ENCODE data around the gene VPREB3. TPM values are rescaled to one million over a fixed set of nuclear protein-coding genes. Genes with fewer than 3 reads are reported as not detected.

The VPREB3 gene
- total and polyA plus RNA-seq, 2 of the 8 experiments (the other 6 are each of a cell fraction or from before 2014, with no cell fraction given) = 0.52 to 4.6 TPM

DNA sequence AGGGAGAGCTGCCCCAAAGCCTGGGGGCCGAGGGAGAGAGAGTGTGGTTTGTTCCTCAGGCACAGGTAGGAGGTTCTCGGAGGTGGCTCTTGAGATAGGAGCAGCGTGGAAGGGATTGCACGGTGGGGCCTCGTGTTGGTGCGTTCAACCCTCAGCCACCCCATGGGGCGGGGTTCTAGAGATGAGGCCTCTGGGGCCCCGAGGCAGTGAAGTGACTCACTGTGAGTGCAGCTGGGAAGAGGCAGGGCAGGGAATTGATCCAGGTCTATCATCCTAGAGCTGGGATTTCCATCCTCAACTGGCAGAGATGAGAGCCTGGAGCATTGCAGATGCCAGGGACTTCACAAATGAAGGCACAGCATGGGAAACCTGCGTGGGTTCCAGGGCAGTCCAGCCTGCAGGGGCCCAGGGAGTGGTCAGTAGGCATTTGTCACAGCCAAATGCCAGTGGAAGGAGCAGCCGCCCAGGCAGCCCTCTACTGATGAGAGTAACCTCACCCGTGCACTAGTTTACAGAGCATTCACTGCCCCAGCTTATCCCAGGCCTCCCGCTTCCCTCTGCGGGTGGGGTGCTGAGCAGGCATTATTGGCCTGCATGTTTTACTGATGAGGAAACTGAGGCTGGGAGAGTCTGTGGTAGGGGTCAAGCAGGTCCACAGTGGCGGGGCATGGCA is 27.4 kb upstream of the VPREB3 start:
- H4K91ac ChIP-seq (replicated peaks; ENCODE audit: insufficient read length, low read length) = no peak overlapping the region
- H3K23me2 ChIP-seq (ENCODE audit: low read depth, low read length) = no peaks in the 10 kb centered on the region
- no peak overlapping the region for H3K56ac ChIP-seq (replicated peaks; ENCODE audit: insufficient read length, low read depth, low read length)
- peaks cover 0 to 10% (median 4%) of the 10 kb centered on the region in 4 experiments; a peak in 3 of 7 replicates for H3K4me1 ChIP-seq (replicated peaks in 1 of 4; ENCODE audit: control insufficient read depth in 3 of 4, insufficient read depth in 4 of 4, low read length in 3 of 4)
- H3K36me3 ChIP-seq (ENCODE audit: control insufficient read depth in 2 of 4, insufficient read depth in 4 of 4, low read length in 3 of 4) = no peaks in the 10 kb centered on the region
- FAIRE-seq (no peak), DNase-seq (ENCODE audit: low read depth in 1 of 2, low spot score in 2 of 2) (no peak)
- no peaks in the 10 kb centered on the region for H3K27me3 ChIP-seq (replicated peaks in 1 of 4; ENCODE audit: control insufficient read depth in 3 of 4, extremely low read depth in 1 of 4, insufficient read depth in 3 of 4, low read length in 3 of 4)
- no peaks in the 10 kb centered on the region for H3K9me3 ChIP-seq (ENCODE audit: insufficient read depth in 2 of 2, low read depth in 1 of 2, low read length in 1 of 2)
- H3K23ac ChIP-seq (ENCODE audit: insufficient read length) = no peak overlapping the region
- H2BK5ac ChIP-seq (ENCODE audit: low read depth, low read length) = no peak overlapping the region
- peak overlapping the region; percentile 51; the same call in 1 of the 2 replicates for H4K8ac ChIP-seq (ENCODE audit: extremely low read depth, insufficient read depth, low read length)
- no peak overlapping the region for H2AK5ac ChIP-seq (ENCODE audit: low read depth, low read length)
- H2AFZ ChIP-seq (ENCODE audit: low read length) = no peak overlapping the region
- H2BK120ac ChIP-seq (replicated peaks; ENCODE audit: low read depth, low read length) = no peak overlapping the region
- no peak overlapping the region for H3K9ac ChIP-seq (replicated peaks in 1 of 4; ENCODE audit: extremely low read depth in 1 of 4, low read depth in 3 of 4, low read length in 3 of 4)
- no peak overlapping the region for H2BK15ac ChIP-seq (ENCODE audit: low read length)
- no peaks in the 10 kb centered on the region; the same call in 1 of the 2 replicates for H3K79me1 ChIP-seq (ENCODE audit: low read depth, low read length)
- 91% methylated on average over 14 of the region's 14 CpGs; no CpG with 5 or more reads in 1 of the 2 experiments for WGBS, 2 experiments (ENCODE audit: extremely low coverage in 1 of 2, insufficient coverage in 1 of 2, insufficient read length in 1 of 2, insufficient replicate concordance in 2 of 2, low coverage in 1 of 2, low lambda C conversion rate in 2 of 2, missing lambda C conversion rate in 1 of 2)
- ChIA-PET POLR2A (ENCODE audit: partially characterized antibody) (interaction anchor here (1.5 to 2.0 kb wide), 2 partner anchors 8 to 113 kb away, joined by 3 to 5 read pairs; partner anchors contain the start of gene MMP11), CTCF (ENCODE audit: partially characterized antibody) (no interaction called here)
- H3K4me2 ChIP-seq (ENCODE audit: insufficient read depth in 1 of 2, low read depth in 2 of 2, low read length in 2 of 2) = no peak overlapping the region
- peaks cover 0 to 2% of the 10 kb centered on the region in 2 experiments for H4K20me1 ChIP-seq (replicated peaks in 1 of 2; ENCODE audit: control insufficient read depth in 1 of 2, insufficient read depth in 2 of 2, low read length in 2 of 2)
- no peak overlapping the region for H3K4me3 ChIP-seq (ENCODE audit: extremely low read depth in 1 of 4, insufficient read depth in 2 of 4, low read depth in 3 of 4, low read length in 4 of 4)
- H3K14ac ChIP-seq (ENCODE audit: insufficient read length) = no peak overlapping the region
- H2BK20ac ChIP-seq (ENCODE audit: low read length) = no peak overlapping the region
- no peak overlapping the region for H2BK12ac ChIP-seq (ENCODE audit: low read depth, low read length)
- no peak overlapping the region for H3K27ac ChIP-seq (ENCODE audit: low read depth, low read length)
- no peak overlapping the region for H3K18ac ChIP-seq (ENCODE audit: extremely low read depth, low read length)
- no peak overlapping the region for H4K5ac ChIP-seq (ENCODE audit: insufficient read length, low read depth, low read length)
- H3K79me2 ChIP-seq (ENCODE audit: control insufficient read depth in 1 of 2, insufficient read depth in 2 of 2, low read length in 2 of 2) = no peaks in the 10 kb centered on the region
- no peak overlapping the region for H3K4ac ChIP-seq (replicated peaks; ENCODE audit: insufficient read length, low read depth, low read length)
- TF ChIP-seq JUN (IDR thresholded peaks at IDR 0.05; ENCODE audit: low read depth, low read length) = no peak
- no peak for TF ChIP-seq HDAC2 (IDR thresholded peaks at IDR 0.05; ENCODE audit: borderline replicate concordance in 1 of 2, low read depth in 2 of 2, low read length in 2 of 2)
- TF ChIP-seq TCF12 (IDR thresholded peaks at IDR 0.05; ENCODE audit: low read depth, low read length) = no peak
- TF ChIP-seq TAF7 (optimal IDR thresholded peaks at IDR 0.05; ENCODE audit: borderline replicate concordance, low read depth, low read length) = no peak
- no peak for TF ChIP-seq RBBP5 (IDR thresholded peaks at IDR 0.05; ENCODE audit: borderline replicate concordance, low read depth, low read length)
- no peak for TF ChIP-seq CHD2 (IDR thresholded peaks at IDR 0.05; ENCODE audit: low read length)
- no peak for TF ChIP-seq NANOG (IDR thresholded peaks at IDR 0.05; ENCODE audit: insufficient read depth, low read depth, low read length, poor library complexity, severe bottlenecking)
- TF ChIP-seq, protein P1, sequence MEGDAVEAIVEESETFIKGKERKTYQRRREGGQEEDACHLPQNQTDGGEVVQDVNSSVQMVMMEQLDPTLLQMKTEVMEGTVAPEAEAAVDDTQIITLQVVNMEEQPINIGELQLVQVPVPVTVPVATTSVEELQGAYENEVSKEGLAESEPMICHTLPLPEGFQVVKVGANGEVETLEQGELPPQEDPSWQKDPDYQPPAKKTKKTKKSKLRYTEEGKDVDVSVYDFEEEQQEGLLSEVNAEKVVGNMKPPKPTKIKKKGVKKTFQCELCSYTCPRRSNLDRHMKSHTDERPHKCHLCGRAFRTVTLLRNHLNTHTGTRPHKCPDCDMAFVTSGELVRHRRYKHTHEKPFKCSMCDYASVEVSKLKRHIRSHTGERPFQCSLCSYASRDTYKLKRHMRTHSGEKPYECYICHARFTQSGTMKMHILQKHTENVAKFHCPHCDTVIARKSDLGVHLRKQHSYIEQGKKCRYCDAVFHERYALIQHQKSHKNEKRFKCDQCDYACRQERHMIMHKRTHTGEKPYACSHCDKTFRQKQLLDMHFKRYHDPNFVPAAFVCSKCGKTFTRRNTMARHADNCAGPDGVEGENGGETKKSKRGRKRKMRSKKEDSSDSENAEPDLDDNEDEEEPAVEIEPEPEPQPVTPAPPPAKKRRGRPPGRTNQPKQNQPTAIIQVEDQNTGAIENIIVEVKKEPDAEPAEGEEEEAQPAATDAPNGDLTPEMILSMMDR (IDR thresholded peaks at IDR 0.05; ENCODE audit: control extremely low read depth in 1 of 3, insufficient read depth in 1 of 3, low read depth in 1 of 3, low read length in 3 of 3) = no peak
- TF ChIP-seq POLR2A (IDR thresholded peaks at IDR 0.05; ENCODE audit: control extremely low read depth in 1 of 2, low read depth in 2 of 2, low read length in 2 of 2) = no peak
- no peak for TF ChIP-seq BRCA1 (IDR thresholded peaks at IDR 0.05; ENCODE audit: low read depth, low read length)
